Measurements from ENCODE around the gene AGRP. TPM values are rescaled to one million over a fixed set of nuclear protein-coding genes. Genes with fewer than 3 reads are reported as not detected.

AGRP gene
- total RNA-seq, 3 donors from 2014 or later, result not detected

DNA sequence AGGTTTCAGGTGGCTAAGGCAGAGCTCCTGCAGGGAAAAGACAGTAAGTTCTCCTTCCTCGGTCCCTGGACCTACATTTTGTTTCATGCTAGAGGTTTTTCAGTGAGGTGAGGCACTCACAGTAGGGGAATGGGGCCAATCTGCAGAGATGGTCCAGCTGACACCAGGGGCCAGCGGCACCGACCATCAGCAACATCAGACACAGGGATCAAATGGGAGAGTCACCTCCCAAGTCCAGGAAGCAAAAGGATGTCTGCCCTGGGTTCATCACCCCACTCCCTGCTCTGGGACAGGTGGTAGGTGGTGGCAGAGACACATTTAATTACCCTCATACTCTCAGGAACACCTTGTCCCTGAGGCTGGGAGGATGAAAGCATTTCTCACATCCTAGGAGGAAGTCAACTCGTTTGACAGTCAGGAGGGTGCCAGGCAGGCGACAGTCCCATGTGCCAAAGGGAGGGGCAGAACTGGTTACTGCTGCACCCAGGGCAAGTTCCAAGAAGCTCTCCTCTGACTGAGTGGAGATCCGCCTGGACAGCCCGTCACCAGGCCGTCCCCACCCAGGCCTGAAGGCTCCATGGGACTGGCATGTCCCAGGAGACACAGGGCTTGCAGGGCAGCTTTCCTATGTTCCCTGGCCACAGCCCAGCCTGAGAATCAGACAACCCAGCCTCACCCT is 21.6 kb downstream of the AGRP start:
- no peaks in the 10 kb centered on the region for H3K9me3 Mint-ChIP-seq
- no peak for ATAC-seq
- H3K27me3 Mint-ChIP-seq (ENCODE audit: low read depth), result no peaks in the 10 kb centered on the region
- DNase-seq, result no peak
- H3K4me3 Mint-ChIP-seq, result no peak overlapping the region
- peaks cover 2% of the 10 kb centered on the region for H3K36me3 Mint-ChIP-seq (ENCODE audit: insufficient read depth)
- H3K4me1 Mint-ChIP-seq (ENCODE audit: low read depth), result peaks cover 15% of the 10 kb centered on the region

- no peaks in the 10 kb centered on the region for H3K9me3 Mint-ChIP-seq
- H3K27me3 Mint-ChIP-seq (ENCODE audit: low read depth), result no peaks in the 10 kb centered on the region
- H3K36me3 Mint-ChIP-seq (ENCODE audit: insufficient read depth), result peaks cover 2% of the 10 kb centered on the region
- no peak overlapping the region for H3K4me3 Mint-ChIP-seq
- ATAC-seq, result no peak
- H3K4me1 Mint-ChIP-seq (ENCODE audit: low read depth), result peaks cover 17% of the 10 kb centered on the region
- DNase-seq, result no peak
Observed at GRCh38 chr16:67460961-67461360, 22.4 kb downstream of the AGRP start.

DNA sequence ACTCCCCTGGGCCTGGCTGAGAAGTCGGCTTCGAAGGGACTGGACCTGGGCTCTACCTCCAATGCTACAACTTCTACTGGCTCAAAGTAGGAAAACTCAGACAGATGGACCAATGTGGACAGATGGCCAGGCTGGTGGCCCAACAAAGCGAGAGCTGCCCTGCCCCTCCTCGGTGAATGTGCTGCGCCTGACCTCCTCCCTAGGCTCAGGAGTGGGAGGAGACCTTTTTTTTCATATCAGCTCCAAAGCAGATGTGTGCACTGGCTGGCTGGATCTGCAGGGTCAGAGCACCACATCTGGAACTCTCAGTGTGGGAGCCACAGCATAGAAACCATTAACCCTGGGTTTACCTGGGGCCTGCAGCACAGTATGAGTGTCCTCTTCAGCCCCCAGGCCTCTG is 23.2 kb downstream of the AGRP start:
- Mint-ChIP-seq H3K9me3 (no peaks in the 10 kb centered on the region), H3K27me3 (ENCODE audit: low read depth) (no peaks in the 10 kb centered on the region), H3K4me3 (no peak overlapping the region), H3K36me3 (ENCODE audit: insufficient read depth) (peaks cover 2% of the 10 kb centered on the region), H3K4me1 (ENCODE audit: low read depth) (peaks cover 12% of the 10 kb centered on the region)
- no peak for DNase-seq
- ATAC-seq, result no peak

DNA sequence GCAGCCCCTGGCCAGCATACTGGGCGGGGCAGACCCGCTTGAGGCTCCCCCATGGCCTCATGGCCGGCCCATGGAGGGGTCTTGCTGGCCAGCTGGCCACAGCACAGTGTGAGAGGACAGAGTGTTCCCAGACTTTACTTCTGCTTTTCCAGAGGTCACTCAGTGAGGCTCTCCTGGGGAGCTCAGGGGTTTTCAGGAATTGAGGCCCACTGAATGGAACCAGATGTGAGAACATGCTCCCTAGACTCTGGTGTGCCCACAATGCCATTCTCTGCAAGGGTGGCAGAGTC is 23.5 kb downstream of the AGRP start:
- H3K27me3 Mint-ChIP-seq (ENCODE audit: low read depth), result no peaks in the 10 kb centered on the region
- no peak for ATAC-seq

GRCh38 chr16:67459066-67459860 is 24.1 kb downstream of the AGRP start:
- no peaks in the 10 kb centered on the region for H3K9me3 Mint-ChIP-seq
- ATAC-seq, result no peak
- H3K36me3 Mint-ChIP-seq (ENCODE audit: insufficient read depth), result peaks cover 2% of the 10 kb centered on the region
- DNase-seq, result no peak
- H3K4me3 Mint-ChIP-seq, result no peak overlapping the region
- H3K27me3 Mint-ChIP-seq (ENCODE audit: low read depth), result no peaks in the 10 kb centered on the region
- peaks cover 12% of the 10 kb centered on the region for H3K4me1 Mint-ChIP-seq (ENCODE audit: low read depth)

More for the DNA sequence above, 23.5 kb downstream of the AGRP start:
- Mint-ChIP-seq H3K36me3 (ENCODE audit: insufficient read depth) (peaks cover 2% of the 10 kb centered on the region), H3K4me3 (no peak overlapping the region), H3K9me3 (no peaks in the 10 kb centered on the region), H3K4me1 (ENCODE audit: low read depth) (peaks cover 12% of the 10 kb centered on the region)
- DNase-seq, result no peak

GRCh38 chr16:67458121-67458641 is 25.2 kb downstream of the AGRP start:
- DNase-seq (no peak), ATAC-seq (no peak)
- peaks cover 1% of the 10 kb centered on the region for H3K36me3 Mint-ChIP-seq (ENCODE audit: insufficient read depth)
- no peaks in the 10 kb centered on the region for H3K27me3 Mint-ChIP-seq (ENCODE audit: low read depth)
- peaks cover 14% of the 10 kb centered on the region for H3K4me1 Mint-ChIP-seq (ENCODE audit: low read depth)
- no peaks in the 10 kb centered on the region for H3K9me3 Mint-ChIP-seq
- H3K4me3 Mint-ChIP-seq, result no peak overlapping the region

DNA sequence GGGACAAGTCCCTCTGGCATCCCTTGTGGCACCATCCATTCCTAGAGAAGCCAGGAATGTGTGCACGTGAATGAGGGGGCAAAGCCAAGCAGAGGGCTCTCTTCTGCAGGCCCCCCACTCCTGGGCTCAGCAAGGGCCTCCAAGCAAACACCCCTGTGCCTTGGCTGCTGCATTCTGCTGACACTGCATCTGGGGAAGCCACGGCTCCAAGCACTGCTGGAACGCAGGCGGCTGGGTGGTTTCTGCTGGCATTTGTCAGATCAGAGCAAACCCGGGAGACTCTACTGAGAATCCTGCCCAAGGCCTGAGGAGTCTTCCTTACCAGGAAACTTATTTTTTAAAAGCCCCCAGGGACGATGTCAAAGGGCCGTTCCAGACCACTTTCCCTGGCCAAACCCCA is 25.7 kb downstream of the AGRP start:
- ATAC-seq (no peak), DNase-seq (no peak)
- Mint-ChIP-seq H3K36me3 (ENCODE audit: insufficient read depth) (peaks cover 5% of the 10 kb centered on the region), H3K27me3 (ENCODE audit: low read depth) (no peaks in the 10 kb centered on the region), H3K4me3 (no peak overlapping the region), H3K4me1 (ENCODE audit: low read depth) (peaks cover 14% of the 10 kb centered on the region), H3K9me3 (no peaks in the 10 kb centered on the region)

DNA sequence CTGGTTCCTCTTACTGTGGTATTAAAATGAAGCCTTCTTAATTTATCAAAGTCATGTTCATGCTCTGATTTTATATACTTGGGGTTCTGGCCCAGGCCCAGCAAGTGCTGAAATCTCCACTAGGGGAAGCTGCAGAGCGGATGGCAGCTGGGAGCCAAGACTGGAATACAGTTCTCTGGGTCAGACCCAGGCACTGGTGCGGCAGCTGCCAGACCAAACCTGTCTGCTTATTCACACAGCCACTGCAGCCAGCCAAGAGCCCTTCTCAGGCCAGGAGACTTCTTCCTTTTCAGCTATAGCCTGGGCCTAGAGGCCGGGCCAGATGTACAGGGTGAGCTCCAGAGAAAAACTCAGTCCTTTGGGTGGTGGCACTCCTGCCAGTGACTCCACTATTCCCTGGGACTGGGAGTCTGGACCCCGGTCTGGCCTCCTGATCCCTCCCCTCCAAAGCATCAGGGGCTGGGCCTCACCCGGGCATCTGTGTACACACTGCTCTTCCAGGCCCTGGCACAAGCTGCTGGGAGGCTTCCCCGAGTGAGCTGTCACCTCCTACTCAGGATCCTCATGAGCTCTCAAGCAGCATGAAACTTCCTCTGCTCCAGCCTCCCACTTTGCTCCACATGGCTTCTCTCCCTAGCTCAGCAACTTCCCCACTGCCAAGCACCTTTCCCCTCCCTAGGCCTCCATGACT is 26.8 kb downstream of the AGRP start:
- ATAC-seq (no peak), DNase-seq (no peak)
- Mint-ChIP-seq H3K4me1 (ENCODE audit: low read depth) (peaks cover 14% of the 10 kb centered on the region), H3K4me3 (no peak overlapping the region), H3K27me3 (ENCODE audit: low read depth) (no peaks in the 10 kb centered on the region), H3K36me3 (ENCODE audit: insufficient read depth) (peaks cover 5% of the 10 kb centered on the region), H3K9me3 (no peaks in the 10 kb centered on the region)

- ATAC-seq (no peak), DNase-seq (no peak)
- peaks cover 14% of the 10 kb centered on the region for H3K4me1 Mint-ChIP-seq (ENCODE audit: low read depth)
- no peak overlapping the region for H3K4me3 Mint-ChIP-seq
- H3K36me3 Mint-ChIP-seq (ENCODE audit: insufficient read depth), result peaks cover 13% of the 10 kb centered on the region
- H3K9me3 Mint-ChIP-seq, result no peaks in the 10 kb centered on the region
- no peaks in the 10 kb centered on the region for H3K27me3 Mint-ChIP-seq (ENCODE audit: low read depth)
Observed at GRCh38 chr16:67454852-67455251, 28.5 kb downstream of the AGRP start.

- no peak for DNase-seq
- ATAC-seq, result no peak
- Mint-ChIP-seq H3K36me3 (ENCODE audit: insufficient read depth) (peaks cover 17% of the 10 kb centered on the region), H3K4me3 (no peak overlapping the region), H3K27me3 (ENCODE audit: low read depth) (no peaks in the 10 kb centered on the region), H3K9me3 (no peaks in the 10 kb centered on the region), H3K4me1 (ENCODE audit: low read depth) (peaks cover 14% of the 10 kb centered on the region)
Observed at GRCh38 chr16:67454104-67454503, 29.2 kb downstream of the AGRP start.

- Mint-ChIP-seq H3K4me3 (no peak overlapping the region), H3K27me3 (ENCODE audit: low read depth) (no peaks in the 10 kb centered on the region), H3K9me3 (no peaks in the 10 kb centered on the region), H3K36me3 (ENCODE audit: insufficient read depth) (peaks cover 17% of the 10 kb centered on the region), H3K4me1 (ENCODE audit: low read depth) (peaks cover 13% of the 10 kb centered on the region)
- ATAC-seq (no peak), DNase-seq (no peak)
Observed at GRCh38 chr16:67451704-67452435, 31.5 kb downstream of the AGRP start.

DNA sequence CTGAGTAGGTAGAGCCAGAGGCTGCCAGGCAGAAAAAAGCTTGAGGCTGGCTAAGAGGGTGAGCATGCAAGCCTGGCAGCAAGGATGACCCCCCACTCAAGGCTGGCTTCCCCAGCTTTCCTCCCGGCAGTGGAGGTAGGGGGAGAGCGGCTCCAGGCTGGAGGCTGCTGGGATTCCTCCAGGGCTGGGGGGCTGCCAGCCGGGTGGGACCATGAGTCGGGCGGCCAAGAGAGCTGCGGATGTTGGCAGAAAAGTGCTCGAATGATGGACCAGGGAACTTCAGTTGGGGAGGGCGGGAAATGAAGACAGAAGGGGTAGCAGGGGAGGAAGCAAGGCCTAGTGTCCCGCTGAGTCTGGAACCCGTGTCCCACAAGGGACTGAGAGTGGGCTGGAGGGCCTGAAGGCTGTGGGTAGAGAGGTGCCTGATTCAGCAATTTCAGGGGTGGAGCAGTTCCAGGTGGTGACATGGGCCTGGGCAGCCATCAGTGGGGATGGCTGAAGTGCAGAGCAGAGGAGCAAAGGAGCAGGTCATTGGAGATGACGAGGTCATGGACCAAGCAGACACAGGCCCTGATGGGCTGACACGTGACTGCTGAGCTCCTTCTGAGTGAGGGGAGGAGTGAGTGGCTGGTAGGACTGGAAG is 32.2 kb downstream of the AGRP start:
- Mint-ChIP-seq H3K4me3 (no peak overlapping the region), H3K36me3 (ENCODE audit: insufficient read depth) (peaks cover 17% of the 10 kb centered on the region), H3K27me3 (ENCODE audit: low read depth) (no peaks in the 10 kb centered on the region), H3K4me1 (ENCODE audit: low read depth) (peaks cover 8% of the 10 kb centered on the region), H3K9me3 (no peaks in the 10 kb centered on the region)
- DNase-seq (no peak), ATAC-seq (no peak)

DNA sequence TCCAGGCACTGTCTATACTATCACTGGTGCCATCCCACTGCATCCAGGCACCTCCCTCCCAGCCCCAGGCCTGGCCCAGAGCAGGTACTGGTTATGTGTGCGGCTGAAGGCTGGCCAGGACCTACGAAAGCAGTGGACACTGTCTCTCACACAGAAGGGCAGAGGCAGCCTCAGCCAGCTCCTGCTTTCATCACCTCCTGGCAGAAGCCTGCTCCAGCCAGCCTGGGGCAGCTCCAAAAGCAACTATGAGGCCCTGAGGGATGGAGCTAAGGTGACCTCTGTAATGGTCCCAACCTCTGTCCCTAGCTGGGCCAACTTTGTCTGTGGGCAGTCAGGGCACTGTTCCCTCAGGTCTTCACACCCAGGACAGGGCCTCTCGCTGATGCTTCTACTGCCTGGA is 33.6 kb downstream of the AGRP start:
- Mint-ChIP-seq H3K27me3 (ENCODE audit: low read depth) (no peaks in the 10 kb centered on the region), H3K36me3 (ENCODE audit: insufficient read depth) (peaks cover 17% of the 10 kb centered on the region), H3K4me1 (ENCODE audit: low read depth) (peaks cover 3% of the 10 kb centered on the region), H3K9me3 (no peaks in the 10 kb centered on the region), H3K4me3 (no peak overlapping the region)
- no peak for ATAC-seq
- no peak for DNase-seq

- no peak for DNase-seq
- Mint-ChIP-seq H3K36me3 (ENCODE audit: insufficient read depth) (peaks cover 17% of the 10 kb centered on the region), H3K4me1 (ENCODE audit: low read depth) (peaks cover 3% of the 10 kb centered on the region), H3K4me3 (no peak overlapping the region), H3K9me3 (no peaks in the 10 kb centered on the region), H3K27me3 (ENCODE audit: low read depth) (no peaks in the 10 kb centered on the region)
- ATAC-seq, result no peak
Observed at GRCh38 chr16:67449336-67449735, 34.0 kb downstream of the AGRP start.

Data from activated T-cell treated with anti-CD3 and anti-CD28 coated beads, Interleukin-2, amount 50 U/mL, for 4 hours (primary cell).